ENCODE data around the gene DSE.

Gene DSE

GRCh38 chr6:116485559-116486184, 114.9 kb downstream of the DSE start:
- no peak for DNase-seq (ENCODE audit: extremely low spot score)
- TF ChIP-seq CTCF (IDR thresholded peaks at IDR 0.05; ENCODE audit: control extremely low read depth, extremely low read depth, low read depth, missing control alignments) = no peak
- POLR2A ChIA-PET = no interaction called here
- CTCF ChIA-PET = interaction anchor here (1.1 kb wide), 1 partner anchor 29 kb away, joined by 4 read pairs; no protein-coding TSS in a partner anchor

GRCh38 chr6:116491610-116492330, 121.0 kb downstream of the DSE start:
- DNase-seq (ENCODE audit: extremely low spot score) = no peak
- no peak for TF ChIP-seq CTCF (IDR thresholded peaks at IDR 0.05; ENCODE audit: control extremely low read depth, extremely low read depth, low read depth, missing control alignments)
- ChIA-PET POLR2A (no interaction called here), CTCF (interaction anchor here (1.1 kb wide), 1 partner anchor 204 kb away, joined by 3 read pairs; no protein-coding TSS in a partner anchor)

GRCh38 chr6:116492331-116493067, 121.8 kb downstream of the DSE start:
- TF ChIP-seq CTCF (IDR thresholded peaks at IDR 0.05; ENCODE audit: control extremely low read depth, extremely low read depth, low read depth, missing control alignments) = no peak
- CTCF ChIA-PET = interaction anchor here (1.1 kb wide), 1 partner anchor 205 kb away, joined by 3 read pairs; no protein-coding TSS in a partner anchor
- no peak for DNase-seq (ENCODE audit: extremely low spot score)
- POLR2A ChIA-PET = no interaction called here
